ENCODE data around the gene LCTL.

DNA sequence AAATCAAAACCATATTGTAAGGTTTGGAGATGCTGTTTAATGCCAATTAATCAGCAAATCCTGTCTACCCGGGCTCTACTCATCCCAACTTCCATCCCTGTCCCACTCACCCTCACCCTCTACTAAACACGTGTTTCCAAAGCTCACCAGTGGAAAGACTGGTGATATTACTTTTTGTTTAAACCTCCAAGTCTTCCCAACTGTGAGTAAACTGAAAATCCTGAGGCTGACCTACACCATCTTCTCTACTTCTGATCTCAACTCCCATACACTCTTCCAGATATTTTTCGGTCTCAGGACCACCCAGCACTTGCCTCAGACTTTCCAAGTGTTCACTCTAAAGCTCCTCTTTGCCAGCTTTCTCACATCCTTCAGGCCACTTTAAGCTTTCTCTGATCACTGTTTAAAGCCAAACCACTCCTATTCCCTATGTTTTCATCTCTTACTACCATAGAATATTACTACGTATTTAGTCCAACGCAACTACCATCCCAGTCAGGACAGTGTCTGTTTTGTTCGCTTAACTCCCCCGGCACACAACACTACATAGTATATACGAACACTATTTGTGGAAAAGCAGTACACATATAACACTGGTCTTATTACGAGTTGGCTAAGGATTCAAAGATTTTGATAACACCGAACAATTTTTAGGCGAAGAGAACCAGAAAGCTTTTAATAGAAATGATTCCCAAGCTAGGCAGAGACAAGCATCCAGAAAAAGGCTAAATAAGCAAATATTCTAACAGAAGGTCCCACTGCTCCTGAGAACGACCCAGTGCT lies 61.8 kb downstream of the LCTL start:
- TF ChIP-seq, protein P1, sequence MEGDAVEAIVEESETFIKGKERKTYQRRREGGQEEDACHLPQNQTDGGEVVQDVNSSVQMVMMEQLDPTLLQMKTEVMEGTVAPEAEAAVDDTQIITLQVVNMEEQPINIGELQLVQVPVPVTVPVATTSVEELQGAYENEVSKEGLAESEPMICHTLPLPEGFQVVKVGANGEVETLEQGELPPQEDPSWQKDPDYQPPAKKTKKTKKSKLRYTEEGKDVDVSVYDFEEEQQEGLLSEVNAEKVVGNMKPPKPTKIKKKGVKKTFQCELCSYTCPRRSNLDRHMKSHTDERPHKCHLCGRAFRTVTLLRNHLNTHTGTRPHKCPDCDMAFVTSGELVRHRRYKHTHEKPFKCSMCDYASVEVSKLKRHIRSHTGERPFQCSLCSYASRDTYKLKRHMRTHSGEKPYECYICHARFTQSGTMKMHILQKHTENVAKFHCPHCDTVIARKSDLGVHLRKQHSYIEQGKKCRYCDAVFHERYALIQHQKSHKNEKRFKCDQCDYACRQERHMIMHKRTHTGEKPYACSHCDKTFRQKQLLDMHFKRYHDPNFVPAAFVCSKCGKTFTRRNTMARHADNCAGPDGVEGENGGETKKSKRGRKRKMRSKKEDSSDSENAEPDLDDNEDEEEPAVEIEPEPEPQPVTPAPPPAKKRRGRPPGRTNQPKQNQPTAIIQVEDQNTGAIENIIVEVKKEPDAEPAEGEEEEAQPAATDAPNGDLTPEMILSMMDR (IDR thresholded peaks at IDR 0.05; ENCODE audit: low read depth, low read length, poor library complexity, severe bottlenecking), result no peak
- TF ChIP-seq EZH2phosphoT487 (IDR thresholded peaks at IDR 0.05; ENCODE audit: borderline replicate concordance, low read length), result no peak

All from DOHH2 (cell line).